H1 (cell line): ENCODE results near the gene SEPTIN1. TPM values are rescaled to one million over a fixed set of nuclear protein-coding genes. Genes with fewer than 3 reads are reported as not detected.

Source experiments
- CTCF ChIA-PET: fragments of 300-600 bp; sonication (Branson Sonifier 250); formaldehyde crosslinking; loops from one replicate; lab custom pipeline; 2021; ENCODE audit not compliant: partially characterized antibody; lab: Charles Lee
- POLR2A ChIA-PET: fragments of 300-600 bp; sonication (Branson Sonifier 250); formaldehyde crosslinking; loops from one replicate; lab custom pipeline; 2021; ENCODE audit warnings: inconsistent platforms; ENCODE audit not compliant: partially characterized antibody; lab: Charles Lee
- DNase-seq, 2 experiments: peaks; one replicate each; pipeline versions ENCODE4 v3.0.0 to v3.0.0-alpha.2; 2010 to 2022; ENCODE audit warnings: low spot score in 2 of 2, low read depth in 1 of 2, mixed read lengths in 1 of 2
- FAIRE-seq: peaks from 2 replicates; lab custom pipeline; 2011; peaks lifted over from hg19 to GRCh38; lab: Jason Lieb, UNC
- H2AFZ ChIP-seq: 2 replicates; pipeline ENCODE4 v1.8.1; 2012; ENCODE audit warnings: low read length, inconsistent platforms
- H2AK5ac ChIP-seq: 2 replicates; pipeline ENCODE4 v1.6.1; 2013; ENCODE audit warnings: low read depth, low read length
- H2BK120ac ChIP-seq: replicated peaks from 2 replicates; pipeline ENCODE3; 2013; ENCODE audit warnings: low read depth, low read length, inconsistent platforms
- H2BK12ac ChIP-seq: 2 replicates; pipeline ENCODE4 v1.6.1; 2013; ENCODE audit warnings: low read depth, low read length
- H2BK15ac ChIP-seq: 2 replicates; pipeline ENCODE4 v1.6.1; 2013; ENCODE audit warnings: low read length
- H2BK20ac ChIP-seq: 2 replicates; pipeline ENCODE4 v1.6.1; 2013; ENCODE audit warnings: low read length
- H2BK5ac ChIP-seq: 2 replicates; pipeline ENCODE4 v1.6.1; 2013; ENCODE audit warnings: low read depth, low read length
- H3K14ac ChIP-seq: 2 replicates; pipeline ENCODE4 v1.6.1; 2013; ENCODE audit warnings: inconsistent platforms; ENCODE audit not compliant: insufficient read length
- H3K18ac ChIP-seq: 2 replicates; pipeline ENCODE4 v1.6.1; 2013; ENCODE audit warnings: low read length; ENCODE audit errors: extremely low read depth
- H3K23ac ChIP-seq: 2 replicates; pipeline ENCODE4 v1.6.1; 2013; ENCODE audit warnings: inconsistent platforms; ENCODE audit not compliant: insufficient read length
- H3K23me2 ChIP-seq: 2 replicates; pipeline ENCODE4 v1.6.1; 2013; ENCODE audit warnings: low read depth, low read length
- H3K27ac ChIP-seq: 2 replicates; pipeline ENCODE4 v1.6.1; 2011; ENCODE audit warnings: low read depth, low read length, inconsistent platforms
- H3K27me3 ChIP-seq, 4 experiments: replicated peaks in 1 of 4; 1 replicate in 1 of 4; 2 replicates in 3 of 4; pipeline versions ENCODE4 v1.6.1 to v1.8.1; 2011 to 2013; ENCODE audit warnings: low read length in 3 of 4, mild to moderate bottlenecking in 3 of 4, inconsistent platforms in 2 of 4, mixed read lengths in 2 of 4, moderate library complexity in 1 of 4; ENCODE audit not compliant: control insufficient read depth in 3 of 4, insufficient read depth in 3 of 4; ENCODE audit errors: extremely low read depth in 1 of 4
- H3K36me3 ChIP-seq, 4 experiments: 2 replicates each; pipeline versions ENCODE4 v1.6.1 to v1.8.1; 2011 to 2013; ENCODE audit warnings: mild to moderate bottlenecking in 4 of 4, low read length in 3 of 4, moderate library complexity in 2 of 4, control low read depth in 1 of 4, inconsistent platforms in 1 of 4; ENCODE audit not compliant: insufficient read depth in 4 of 4, control insufficient read depth in 2 of 4
- H3K4ac ChIP-seq: replicated peaks from 2 replicates; pipeline ENCODE3; 2013; ENCODE audit warnings: low read length, low read depth, mixed read lengths, inconsistent platforms; ENCODE audit not compliant: insufficient read length
- H3K4me1 ChIP-seq, 4 experiments: replicated peaks in 1 of 4; 1 replicate in 1 of 4; 2 replicates in 3 of 4; pipeline versions ENCODE4 v1.6.1 to v1.8.1; 2011 to 2013; ENCODE audit warnings: low read length in 3 of 4, inconsistent platforms in 2 of 4, mixed read lengths in 1 of 4; ENCODE audit not compliant: insufficient read depth in 4 of 4, control insufficient read depth in 3 of 4
- H3K4me2 ChIP-seq, 2 experiments: 2 replicates each; pipeline versions ENCODE4 v1.6.1 to v1.8.1; 2011 to 2013; ENCODE audit warnings: low read depth in 2 of 2, low read length in 2 of 2, control low read depth in 1 of 2, inconsistent platforms in 1 of 2, mild to moderate bottlenecking in 1 of 2; ENCODE audit not compliant: insufficient read depth in 1 of 2
- H3K4me3 ChIP-seq, 4 experiments: fragments of 200-600, 300-600 bp in 1 of 4; sonication (generic), shearing (Covaris generic), sonication (Bioruptor Twin) in 1 of 4; 2 replicates each; pipeline versions ENCODE4 v1.5.1 to v1.8.1; 2011 to 2016; ENCODE audit warnings: low read length in 4 of 4, low read depth in 3 of 4, control low read depth in 2 of 4, inconsistent platforms in 2 of 4, mild to moderate bottlenecking in 2 of 4, mixed read lengths in 1 of 4, moderate library complexity in 1 of 4; ENCODE audit not compliant: insufficient read depth in 2 of 4; ENCODE audit errors: extremely low read depth in 1 of 4
- H3K56ac ChIP-seq: replicated peaks from 2 replicates; pipeline ENCODE3; 2013; ENCODE audit warnings: low read depth, mild to moderate bottlenecking, mixed read lengths, low read length, inconsistent platforms; ENCODE audit not compliant: insufficient read length
- H3K79me1 ChIP-seq: 2 replicates; pipeline ENCODE4 v1.6.1; 2013; ENCODE audit warnings: low read depth, low read length, control low read depth
- H3K79me2 ChIP-seq, 2 experiments: 2 replicates each; pipeline versions ENCODE4 v1.6.1 to v1.8.1; 2012 to 2013; ENCODE audit warnings: low read length in 2 of 2, mild to moderate bottlenecking in 2 of 2, inconsistent platforms in 1 of 2; ENCODE audit not compliant: insufficient read depth in 2 of 2, control insufficient read depth in 1 of 2
- H3K9ac ChIP-seq, 4 experiments: replicated peaks in 1 of 4; 1 replicate in 1 of 4; 2 replicates in 3 of 4; pipeline versions ENCODE4 v1.6.1 to v1.8.1; 2011 to 2013; ENCODE audit warnings: low read depth in 3 of 4, low read length in 3 of 4, control low read depth in 2 of 4, mild to moderate bottlenecking in 2 of 4, moderate library complexity in 2 of 4, inconsistent platforms in 1 of 4; ENCODE audit errors: extremely low read depth in 1 of 4
- H3K9me3 ChIP-seq, 2 experiments: 2 replicates each; pipeline versions ENCODE4 v1.6.1 to v1.8.1; 2012 to 2013; ENCODE audit warnings: mild to moderate bottlenecking in 2 of 2, moderate library complexity in 2 of 2, control low read depth in 1 of 2, inconsistent platforms in 1 of 2, low read depth in 1 of 2, low read length in 1 of 2, mixed read lengths in 1 of 2; ENCODE audit not compliant: insufficient read depth in 2 of 2
- H4K20me1 ChIP-seq, 2 experiments: replicated peaks in 1 of 2; 2 replicates each; pipeline versions ENCODE3 to v1.8.1; 2011 to 2013; ENCODE audit warnings: inconsistent platforms in 2 of 2, low read length in 2 of 2, mild to moderate bottlenecking in 1 of 2; ENCODE audit not compliant: insufficient read depth in 2 of 2, control insufficient read depth in 1 of 2
- H4K5ac ChIP-seq: 2 replicates; pipeline ENCODE4 v1.6.1; 2013; ENCODE audit warnings: low read length, low read depth, mixed read lengths, inconsistent platforms; ENCODE audit not compliant: insufficient read length
- H4K8ac ChIP-seq: 2 replicates; pipeline ENCODE4 v1.8.0; 2013; ENCODE audit warnings: mild to moderate bottlenecking, moderate library complexity, low read length, inconsistent platforms; ENCODE audit not compliant: insufficient read depth; ENCODE audit errors: extremely low read depth
- H4K91ac ChIP-seq: replicated peaks from 2 replicates; pipeline ENCODE3; 2013; ENCODE audit warnings: low read length, mixed read lengths, inconsistent platforms; ENCODE audit not compliant: insufficient read length
- CBX8 ChIP-seq: fragments of 300-800, 300-1000 bp; sonication (generic); IDR thresholded peaks from 2 replicates; pipeline ENCODE4 v1.7.1; 2016; ENCODE audit warnings: low read depth, low read length, borderline replicate concordance
- CEBPB ChIP-seq: IDR thresholded peaks from 2 replicates; pipeline ENCODE4 v1.6.1; 2012; ENCODE audit warnings: low read depth, low read length
- EZH2 ChIP-seq: fragments of 200-600 bp; sonication (generic); IDR thresholded peaks from 2 replicates; pipeline ENCODE4 v1.7.1; 2012; ENCODE audit warnings: low read depth, mild to moderate bottlenecking, moderate library complexity, low read length, inconsistent platforms; ENCODE audit not compliant: severe bottlenecking
- HDAC6 ChIP-seq: IDR thresholded peaks from one replicate; pipeline ENCODE4 v1.7.1; 2012; ENCODE audit warnings: low read depth, mild to moderate bottlenecking, inconsistent platforms, low read length, moderate library complexity
- JUN ChIP-seq: IDR thresholded peaks from 2 replicates; pipeline ENCODE4 v1.6.1; 2011; ENCODE audit warnings: low read depth, mild to moderate bottlenecking, improper control_type of control experiment, low read length
- RFX5 ChIP-seq: IDR thresholded peaks from 2 replicates; pipeline ENCODE4 v1.6.1; 2011; ENCODE audit warnings: low read depth, low read length, improper control_type of control experiment, borderline replicate concordance
- SAP30 ChIP-seq: fragments of 300-600 bp; sonication (generic); IDR thresholded peaks from 2 replicates; pipeline ENCODE4 v1.7.1; 2012; ENCODE audit warnings: low read length, moderate library complexity, mild to moderate bottlenecking, inconsistent platforms; ENCODE audit not compliant: insufficient read depth, insufficient replicate concordance
- TEAD4 ChIP-seq: IDR thresholded peaks from 2 replicates; pipeline ENCODE4 v1.6.1; 2012; ENCODE audit warnings: low read depth, low read length, inconsistent platforms, mixed read lengths
- USF2 ChIP-seq: IDR thresholded peaks from 2 replicates; pipeline ENCODE4 v1.6.1; 2011; ENCODE audit warnings: low read length, improper control_type of control experiment
- WGBS, 2 experiments: shearing (Covaris generic) in 1 of 2; methylation state at CpG; one replicate each; pipeline versions ENCODE4 v1.1.6 to v1.1.7; 2013 to 2015; ENCODE audit warnings: low lambda C conversion rate in 2 of 2, mixed read lengths in 2 of 2, inconsistent platforms in 1 of 2, low coverage in 1 of 2, missing lambda C conversion rate in 1 of 2; ENCODE audit not compliant: insufficient replicate concordance in 2 of 2, insufficient coverage in 1 of 2, insufficient read length in 1 of 2; ENCODE audit errors: extremely low coverage in 1 of 2, missing lambda C conversion rate in 1 of 2; 5-methylcytosine and 5-hydroxymethylcytosine counted together
- polyA plus RNA-seq, 7 experiments: library from polyadenylated mRNA; depleted of rRNA in 3 of 7; stranded (reverse) in 5 of 7; unstranded in 2 of 7; fragments of >200 nt in 5 of 7; fragments of 200-250 nt in 2 of 7; gene quantifications; 1 replicate in 5 of 7; 2 replicates in 1 of 7; 4 replicates in 1 of 7; pipeline versions ENCODE4 v1.2.1 to v1.2.3, GENCODE V29; 2011 to 2013; ENCODE audit warnings: missing spikeins in 2 of 7, mixed read lengths in 2 of 7
- total RNA-seq: library from RNA; stranded (reverse); fragmentation: NEBNext Ultra II Directional; extraction: Animal tissue kit (Norgen Biotek cat#: 25700); gene quantifications from 2 replicates; pipeline ENCODE4 v1.2.1, GENCODE V29; 2021

Gene SEPTIN1
- total and polyA plus RNA-seq, 2 of the 8 experiments (the other 6 are each of a cell fraction or from before 2014, with no cell fraction given) = 0.24 to 1.4 TPM

GRCh38 chr16:30401768-30402425 lies 19.5 kb upstream of the SEPTIN1 start:
- Histone ChIP-seq H3K4me2 (no peak overlapping the region), H3K4ac (no peak overlapping the region), H3K27ac (no peak overlapping the region), H4K20me1 (peaks cover 11 to 17% of the 10 kb centered on the region in 2 experiments), H3K14ac (no peak overlapping the region), H3K23me2 (peaks cover 6% of the 10 kb centered on the region), H3K79me2 (peaks cover 0 to 8% of the 10 kb centered on the region in 2 experiments; a peak in 2 of 4 replicates), H3K36me3 (peaks cover 4 to 21% (median 14%) of the 10 kb centered on the region in 4 experiments; a peak in 6 of 8 replicates), H3K4me1 (peaks cover 0 to 17% (median 7%) of the 10 kb centered on the region in 4 experiments; a peak in 6 of 7 replicates), H3K23ac (no peak overlapping the region), H3K9ac (no peak overlapping the region), H4K8ac (no peak overlapping the region), H3K4me3 (no peak overlapping the region), H3K56ac (no peak overlapping the region), H2BK15ac (no peak overlapping the region), H2BK120ac (no peak overlapping the region), H2BK20ac (no peak overlapping the region), H3K79me1 (no peaks in the 10 kb centered on the region), H2BK5ac (no peak overlapping the region), H2AFZ (no peak overlapping the region), H4K5ac (no peak overlapping the region), H3K27me3 (no peaks in the 10 kb centered on the region; a peak in 1 of 7 replicates), H3K18ac (no peak overlapping the region), H2AK5ac (no peak overlapping the region), H3K9me3 (no peaks in the 10 kb centered on the region), H2BK12ac (no peak overlapping the region), H4K91ac (no peak overlapping the region)
- ChIA-PET POLR2A (interaction anchor here (1.1 to 12.6 kb wide), 6 partner anchors 10 to 200 kb away, joined by 3 to 151 read pairs (median 4); partner anchors contain the start of genes CD2BP2, MYL11 and SEPTIN1), CTCF (interaction anchor here (0.7 to 3.6 kb wide), 6 partner anchors 17 to 224 kb away, joined by 3 to 10 read pairs (median 6); no protein-coding TSS in a partner anchor)
- WGBS, 2 experiments = 79% methylated on average over 8 of the region's 8 CpGs; no CpG with 5 or more reads in 1 of the 2 experiments
- no peak for TF ChIP-seq CEBPB
- TF ChIP-seq RFX5 = no peak
- no peak for TF ChIP-seq SAP30
- no peak for TF ChIP-seq JUN
- TF ChIP-seq HDAC6 = no peak
- no peak for TF ChIP-seq EZH2
- TF ChIP-seq TEAD4 = no peak
- no peak for TF ChIP-seq CBX8
- TF ChIP-seq USF2 = no peak
- DNase-seq = no peak
- no peak for FAIRE-seq
